ENCODE measurements around the gene MED27.

DNA sequence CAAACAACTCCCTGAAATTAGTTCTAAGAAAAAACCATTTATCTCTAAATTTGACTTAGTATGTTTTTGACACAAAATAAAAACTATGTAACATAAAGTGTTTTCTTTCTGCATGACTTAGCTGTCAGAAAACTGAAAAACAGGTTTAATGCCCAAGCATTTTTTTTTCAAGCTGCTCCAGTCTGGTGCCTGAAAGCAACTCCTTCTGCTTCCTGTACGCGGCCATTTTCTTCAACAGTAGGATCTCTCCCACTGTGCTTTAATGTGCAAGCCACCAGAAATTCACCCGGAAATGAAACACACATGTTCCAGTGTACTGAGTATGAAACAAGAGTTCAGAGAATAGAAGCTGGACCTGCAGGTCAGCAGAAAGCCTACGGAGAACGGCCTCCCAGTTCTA is 161.2 kb downstream of the MED27 start:
- TF ChIP-seq, protein P1, sequence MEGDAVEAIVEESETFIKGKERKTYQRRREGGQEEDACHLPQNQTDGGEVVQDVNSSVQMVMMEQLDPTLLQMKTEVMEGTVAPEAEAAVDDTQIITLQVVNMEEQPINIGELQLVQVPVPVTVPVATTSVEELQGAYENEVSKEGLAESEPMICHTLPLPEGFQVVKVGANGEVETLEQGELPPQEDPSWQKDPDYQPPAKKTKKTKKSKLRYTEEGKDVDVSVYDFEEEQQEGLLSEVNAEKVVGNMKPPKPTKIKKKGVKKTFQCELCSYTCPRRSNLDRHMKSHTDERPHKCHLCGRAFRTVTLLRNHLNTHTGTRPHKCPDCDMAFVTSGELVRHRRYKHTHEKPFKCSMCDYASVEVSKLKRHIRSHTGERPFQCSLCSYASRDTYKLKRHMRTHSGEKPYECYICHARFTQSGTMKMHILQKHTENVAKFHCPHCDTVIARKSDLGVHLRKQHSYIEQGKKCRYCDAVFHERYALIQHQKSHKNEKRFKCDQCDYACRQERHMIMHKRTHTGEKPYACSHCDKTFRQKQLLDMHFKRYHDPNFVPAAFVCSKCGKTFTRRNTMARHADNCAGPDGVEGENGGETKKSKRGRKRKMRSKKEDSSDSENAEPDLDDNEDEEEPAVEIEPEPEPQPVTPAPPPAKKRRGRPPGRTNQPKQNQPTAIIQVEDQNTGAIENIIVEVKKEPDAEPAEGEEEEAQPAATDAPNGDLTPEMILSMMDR (IDR thresholded peaks at IDR 0.05) = no peak
- TF ChIP-seq TCF7L2 (IDR thresholded peaks at IDR 0.05; ENCODE audit: low read depth, low read length) (no peak), SIN3A (IDR thresholded peaks at IDR 0.05; ENCODE audit: borderline replicate concordance, insufficient read depth, low read depth, low read length) (no peak), POLR2AphosphoS5 (IDR thresholded peaks at IDR 0.05; ENCODE audit: low read depth, low read length) (no peak)
- TF ChIP-seq, protein P2, sequence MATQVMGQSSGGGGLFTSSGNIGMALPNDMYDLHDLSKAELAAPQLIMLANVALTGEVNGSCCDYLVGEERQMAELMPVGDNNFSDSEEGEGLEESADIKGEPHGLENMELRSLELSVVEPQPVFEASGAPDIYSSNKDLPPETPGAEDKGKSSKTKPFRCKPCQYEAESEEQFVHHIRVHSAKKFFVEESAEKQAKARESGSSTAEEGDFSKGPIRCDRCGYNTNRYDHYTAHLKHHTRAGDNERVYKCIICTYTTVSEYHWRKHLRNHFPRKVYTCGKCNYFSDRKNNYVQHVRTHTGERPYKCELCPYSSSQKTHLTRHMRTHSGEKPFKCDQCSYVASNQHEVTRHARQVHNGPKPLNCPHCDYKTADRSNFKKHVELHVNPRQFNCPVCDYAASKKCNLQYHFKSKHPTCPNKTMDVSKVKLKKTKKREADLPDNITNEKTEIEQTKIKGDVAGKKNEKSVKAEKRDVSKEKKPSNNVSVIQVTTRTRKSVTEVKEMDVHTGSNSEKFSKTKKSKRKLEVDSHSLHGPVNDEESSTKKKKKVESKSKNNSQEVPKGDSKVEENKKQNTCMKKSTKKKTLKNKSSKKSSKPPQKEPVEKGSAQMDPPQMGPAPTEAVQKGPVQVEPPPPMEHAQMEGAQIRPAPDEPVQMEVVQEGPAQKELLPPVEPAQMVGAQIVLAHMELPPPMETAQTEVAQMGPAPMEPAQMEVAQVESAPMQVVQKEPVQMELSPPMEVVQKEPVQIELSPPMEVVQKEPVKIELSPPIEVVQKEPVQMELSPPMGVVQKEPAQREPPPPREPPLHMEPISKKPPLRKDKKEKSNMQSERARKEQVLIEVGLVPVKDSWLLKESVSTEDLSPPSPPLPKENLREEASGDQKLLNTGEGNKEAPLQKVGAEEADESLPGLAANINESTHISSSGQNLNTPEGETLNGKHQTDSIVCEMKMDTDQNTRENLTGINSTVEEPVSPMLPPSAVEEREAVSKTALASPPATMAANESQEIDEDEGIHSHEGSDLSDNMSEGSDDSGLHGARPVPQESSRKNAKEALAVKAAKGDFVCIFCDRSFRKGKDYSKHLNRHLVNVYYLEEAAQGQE (IDR thresholded peaks at IDR 0.05; ENCODE audit: insufficient read depth in 1 of 2, low read depth in 2 of 2, low read length in 1 of 2) = no peak

All from Panc1 (cell line).